Measurements from ENCODE around the gene TP63.

The TP63 gene

GRCh38 chr3:189942948-189943347 is 311.8 kb downstream of the TP63 start:
- DNase-seq, result no peak

GRCh38 chr3:189944285-189945145 is 313.3 kb downstream of the TP63 start:
- DNase-seq, result no peak

- DNase-seq, result no peak
Observed at GRCh38 chr3:189945935-189946709, 314.9 kb downstream of the TP63 start.

Measured in GDM1 (cell line).